HG03354 (cell line): ENCODE data around the gene NOP10.
"Not testable (repeated sequence)": the region's sequence is repeated elsewhere in the genome, so short reads cannot be mapped to it uniquely, and the experiment has no call there.

Experiments used
- ATAC-seq: cut with Tn5 transposase; IDR thresholded peaks from one replicate; pipeline ENCODE4 v1.9.1; 2021; ENCODE audit warnings: mild to moderate bottlenecking; ENCODE audit not compliant: unreplicated experiment, poor library complexity, severe bottlenecking

Gene NOP10

DNA sequence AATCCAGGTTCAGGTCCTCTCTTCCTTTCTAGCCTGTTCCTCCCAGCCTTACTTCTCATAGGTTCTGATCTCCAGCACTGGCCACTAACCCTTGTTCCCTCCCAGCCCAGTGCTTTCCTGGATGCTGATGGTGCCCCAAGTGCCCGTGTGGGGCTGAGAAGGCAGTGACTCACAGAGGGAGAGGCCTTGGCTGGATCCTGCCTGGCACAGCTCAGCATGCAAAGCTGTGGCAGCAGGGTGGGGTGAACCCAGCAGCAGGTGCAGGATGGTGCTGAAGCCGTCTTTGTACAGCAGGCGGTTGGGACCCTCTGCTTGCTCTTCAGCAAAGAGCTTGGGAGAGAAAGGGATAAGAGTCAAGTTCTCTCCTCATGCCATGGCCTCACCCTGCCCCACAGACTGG, 16.5 kb upstream of the NOP10 start:
- ATAC-seq = no peak

DNA sequence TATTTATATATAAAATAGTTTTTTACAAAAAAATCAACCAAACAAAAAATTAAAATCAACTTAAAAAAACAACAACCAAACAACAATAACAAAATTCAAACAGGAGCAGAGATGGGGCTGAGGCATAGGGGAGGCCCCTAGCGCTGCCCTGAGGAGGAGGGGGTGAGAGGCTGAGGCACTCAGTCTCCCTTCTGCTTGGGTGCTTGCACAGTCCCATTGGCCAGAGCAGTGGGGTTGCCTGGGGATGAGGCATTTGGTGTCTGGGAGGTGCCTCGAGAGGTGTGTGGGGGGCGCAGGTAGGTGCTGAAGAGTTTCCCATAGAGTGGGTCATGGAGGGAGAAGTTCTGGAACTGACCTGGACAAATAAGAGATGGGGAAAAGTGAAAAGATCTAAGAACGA, 16.0 kb upstream of the NOP10 start:
- no peak for ATAC-seq

DNA sequence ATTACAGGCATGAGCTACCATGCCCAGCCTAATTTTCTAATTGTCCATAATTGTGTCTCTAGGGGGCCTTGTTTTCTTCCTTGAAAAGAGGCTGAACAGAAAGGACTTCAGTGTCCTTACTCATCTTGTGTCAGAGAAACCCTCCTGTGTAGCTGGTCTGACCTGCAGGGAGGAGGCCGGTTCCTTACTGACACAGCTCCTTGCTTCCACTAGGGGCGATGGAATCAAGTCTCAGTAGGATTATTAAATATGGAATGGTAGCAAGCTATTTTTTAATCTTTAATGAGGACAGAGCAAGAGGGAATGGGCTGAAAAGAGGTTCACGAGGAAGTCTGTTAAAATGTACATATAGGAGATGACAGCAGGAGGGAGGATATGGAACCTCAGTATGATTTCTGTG, 15.4 kb upstream of the NOP10 start:
- no peak for ATAC-seq

DNA sequence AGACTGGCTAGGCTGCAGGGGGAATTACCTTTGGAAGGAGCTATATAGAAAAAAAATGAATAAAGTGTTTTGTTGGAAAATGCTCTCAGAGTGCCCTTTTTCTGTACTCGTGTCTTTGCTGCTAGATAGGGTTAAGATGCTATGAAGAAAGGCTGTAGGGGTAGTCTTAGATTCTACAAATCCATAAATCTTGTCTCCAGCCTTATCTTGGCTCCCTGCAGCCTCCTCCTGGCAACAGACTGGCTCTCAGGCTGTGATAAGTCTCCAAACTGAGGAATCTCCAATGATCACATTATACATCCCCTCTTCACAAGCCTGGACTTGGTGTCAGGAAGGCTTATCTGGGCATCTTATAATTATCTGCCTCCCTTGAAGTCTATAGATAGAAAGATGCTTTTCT, 14.7 kb upstream of the NOP10 start:
- ATAC-seq = no peak

DNA sequence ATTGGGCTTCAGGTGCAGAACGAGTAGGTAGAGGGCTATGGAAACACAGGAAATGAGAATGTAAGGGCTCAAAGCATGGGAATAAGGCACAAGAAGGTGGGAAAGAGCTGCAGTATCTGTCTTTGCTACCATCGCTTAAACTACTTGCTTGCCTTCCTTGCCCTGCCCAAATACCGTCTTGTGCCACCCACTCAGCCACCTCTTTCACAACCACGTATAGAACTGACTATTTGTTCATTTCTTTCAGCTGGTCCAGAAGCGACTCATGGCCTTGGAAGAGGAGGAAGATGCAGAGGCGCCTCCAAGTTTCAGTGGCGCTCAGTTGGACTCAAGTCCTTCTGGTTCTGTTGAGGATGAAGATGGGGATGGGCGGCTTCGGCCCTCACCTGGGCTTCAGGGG, 12.3 kb upstream of the NOP10 start:
- ATAC-seq = no peak

DNA sequence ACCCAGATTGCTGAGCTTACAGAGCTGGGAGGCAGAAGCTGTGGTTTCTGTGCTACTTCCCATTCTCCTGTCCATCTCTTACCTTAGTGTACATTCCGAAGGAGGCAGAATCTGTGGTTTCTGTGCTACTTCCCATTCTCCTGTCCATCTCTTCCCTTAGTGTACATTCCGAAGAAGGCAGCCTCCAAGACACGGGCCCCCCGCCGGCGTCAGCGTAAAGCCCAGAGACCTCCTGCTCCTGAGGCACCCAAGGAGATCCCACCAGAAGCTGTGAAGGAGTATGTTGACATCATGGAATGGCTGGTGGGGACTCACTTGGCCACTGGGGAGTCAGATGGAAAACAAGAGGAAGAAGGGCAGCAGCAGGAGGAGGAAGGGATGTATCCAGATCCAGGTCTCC, 11.3 kb upstream of the NOP10 start:
- ATAC-seq = no peak

DNA sequence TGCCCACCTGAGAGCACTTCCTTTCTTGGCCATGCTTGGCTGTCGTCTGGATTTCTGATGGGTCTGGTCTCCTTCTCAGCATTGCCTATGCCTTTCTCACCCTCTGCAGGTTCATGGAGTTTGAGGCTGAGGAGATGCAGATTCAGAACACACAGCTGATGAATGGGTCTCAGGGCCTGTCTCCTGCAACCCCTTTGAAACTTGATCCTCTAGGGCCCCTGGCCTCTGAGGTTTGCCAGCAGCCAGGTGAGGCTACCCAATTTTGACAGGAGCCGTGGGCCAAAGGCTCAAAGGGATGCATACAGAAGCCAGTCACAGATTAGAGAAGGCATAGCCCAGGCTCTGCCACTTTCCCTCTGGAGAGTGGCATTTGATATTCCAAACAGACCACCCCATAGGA, 10.7 kb upstream of the NOP10 start:
- no peak for ATAC-seq

DNA sequence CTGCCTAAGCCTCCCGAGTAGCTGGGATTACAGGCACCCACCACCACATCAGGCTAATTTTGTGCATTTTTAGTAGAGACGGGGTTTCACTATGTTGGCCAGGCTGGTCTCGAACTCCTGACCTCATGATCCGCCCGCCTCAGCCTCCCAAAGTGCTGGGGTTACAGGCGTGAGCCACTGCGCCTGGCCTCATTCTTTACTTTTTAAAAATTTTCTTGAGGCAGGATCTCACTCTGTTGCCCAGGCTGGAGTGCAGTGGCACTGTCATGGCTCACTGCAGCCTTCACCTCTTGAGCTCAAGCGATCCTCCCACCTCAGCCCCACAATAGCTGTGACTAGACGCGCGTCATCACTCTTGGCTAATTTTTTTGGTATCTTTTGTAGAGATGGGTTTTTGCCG, 10.1 kb upstream of the NOP10 start:
- not testable (repeated sequence) for ATAC-seq

DNA sequence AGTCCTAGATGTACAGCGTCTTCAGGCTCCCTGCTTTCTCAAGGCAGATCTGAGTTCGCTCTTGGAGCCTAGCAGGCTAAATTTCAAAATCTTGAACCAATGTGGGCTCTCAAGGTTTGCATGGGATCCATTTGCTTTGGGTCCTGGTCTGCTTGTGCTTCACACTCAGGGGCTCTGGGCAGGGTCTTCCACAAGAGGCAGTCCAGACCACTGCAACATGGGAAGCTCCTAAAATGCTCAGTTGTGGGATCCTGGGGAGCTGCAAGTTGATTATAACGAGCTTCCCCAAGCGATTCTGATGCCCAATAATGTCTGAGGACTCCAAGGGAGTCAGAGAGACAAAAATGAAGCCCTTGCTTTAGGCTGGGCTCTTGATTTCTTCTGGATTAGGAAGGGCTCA, 6.8 kb upstream of the NOP10 start:
- ATAC-seq = no peak

DNA sequence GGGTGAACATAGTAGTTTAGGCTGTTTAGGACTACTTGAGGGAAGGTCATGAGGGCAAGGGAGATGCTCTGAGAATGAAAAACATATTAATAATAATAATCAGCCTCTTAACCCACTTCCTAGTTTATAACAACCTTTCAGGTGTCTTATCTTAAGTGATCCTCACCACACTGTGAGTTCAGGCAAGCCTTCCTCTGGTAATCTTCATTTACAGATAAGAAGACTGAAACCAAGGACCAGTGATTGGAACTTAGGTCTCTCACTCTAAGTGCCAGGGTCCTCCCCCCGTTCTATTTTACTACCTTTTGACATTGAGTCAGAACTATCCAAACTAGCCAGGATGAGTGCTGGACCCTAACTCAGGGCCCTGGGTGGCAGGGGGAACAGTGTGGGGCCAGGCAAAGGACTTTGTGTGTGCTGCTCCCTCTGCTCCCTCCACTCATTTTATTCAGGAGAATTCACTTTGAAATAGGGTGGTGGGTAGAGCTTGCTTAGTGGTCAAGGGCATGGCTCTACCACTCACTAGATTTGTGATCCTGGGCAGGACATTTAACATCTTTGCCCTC, 5.9 kb upstream of the NOP10 start:
- ATAC-seq = no peak

DNA sequence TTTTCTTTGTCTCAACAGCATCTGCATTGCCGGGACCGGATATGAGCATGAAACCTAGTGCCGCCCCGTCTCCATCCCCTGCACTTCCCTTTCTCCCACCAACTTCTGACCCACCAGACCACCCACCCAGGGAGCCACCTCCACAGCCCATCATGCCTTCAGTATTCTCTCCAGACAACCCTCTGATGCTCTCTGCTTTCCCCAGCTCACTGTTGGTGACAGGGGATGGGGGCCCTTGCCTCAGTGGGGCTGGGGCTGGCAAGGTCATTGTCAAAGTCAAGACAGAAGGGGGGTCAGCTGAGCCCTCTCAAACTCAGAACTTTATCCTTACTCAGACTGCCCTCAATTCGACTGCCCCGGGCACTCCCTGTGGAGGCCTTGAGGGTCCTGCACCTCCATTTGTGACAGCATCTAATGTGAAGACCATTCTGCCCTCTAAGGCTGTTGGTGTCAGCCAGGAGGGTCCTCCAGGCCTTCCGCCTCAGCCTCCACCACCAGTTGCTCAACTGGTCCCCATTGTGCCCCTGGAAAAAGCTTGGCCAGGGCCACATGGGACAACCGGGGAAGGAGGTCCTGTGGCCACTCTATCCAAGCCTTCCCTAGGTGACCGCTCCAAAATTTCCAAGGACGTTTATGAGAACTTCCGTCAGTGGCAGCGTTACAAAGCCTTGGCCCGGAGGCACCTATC, 5.2 kb upstream of the NOP10 start:
- ATAC-seq = no peak

DNA sequence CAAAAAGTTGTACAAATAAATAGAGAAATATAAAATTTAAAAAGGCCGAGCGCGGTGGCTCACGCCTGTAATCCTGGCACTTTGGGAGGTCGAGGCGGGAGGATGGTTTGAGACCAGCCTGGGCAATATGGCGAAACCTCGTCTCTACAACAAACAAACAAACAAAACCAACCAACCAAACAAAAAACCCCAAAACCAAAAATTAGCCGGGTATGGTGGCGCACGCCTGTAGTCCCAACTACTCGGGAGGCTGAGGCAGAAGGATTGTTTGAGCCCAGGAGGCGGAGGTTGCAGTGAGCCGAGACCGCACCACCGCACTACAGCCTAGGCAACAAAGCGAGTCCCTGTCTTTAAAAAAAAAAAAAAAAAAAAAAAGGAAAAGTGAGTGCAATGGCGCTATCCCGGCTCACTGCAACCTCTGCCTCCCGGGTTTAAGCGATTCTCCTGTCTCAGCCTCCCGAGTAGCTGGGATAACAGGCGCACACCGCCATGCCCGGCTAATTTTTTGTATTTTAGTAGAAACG, 661 bp downstream of the NOP10 start:
- not testable (repeated sequence) for ATAC-seq

DNA sequence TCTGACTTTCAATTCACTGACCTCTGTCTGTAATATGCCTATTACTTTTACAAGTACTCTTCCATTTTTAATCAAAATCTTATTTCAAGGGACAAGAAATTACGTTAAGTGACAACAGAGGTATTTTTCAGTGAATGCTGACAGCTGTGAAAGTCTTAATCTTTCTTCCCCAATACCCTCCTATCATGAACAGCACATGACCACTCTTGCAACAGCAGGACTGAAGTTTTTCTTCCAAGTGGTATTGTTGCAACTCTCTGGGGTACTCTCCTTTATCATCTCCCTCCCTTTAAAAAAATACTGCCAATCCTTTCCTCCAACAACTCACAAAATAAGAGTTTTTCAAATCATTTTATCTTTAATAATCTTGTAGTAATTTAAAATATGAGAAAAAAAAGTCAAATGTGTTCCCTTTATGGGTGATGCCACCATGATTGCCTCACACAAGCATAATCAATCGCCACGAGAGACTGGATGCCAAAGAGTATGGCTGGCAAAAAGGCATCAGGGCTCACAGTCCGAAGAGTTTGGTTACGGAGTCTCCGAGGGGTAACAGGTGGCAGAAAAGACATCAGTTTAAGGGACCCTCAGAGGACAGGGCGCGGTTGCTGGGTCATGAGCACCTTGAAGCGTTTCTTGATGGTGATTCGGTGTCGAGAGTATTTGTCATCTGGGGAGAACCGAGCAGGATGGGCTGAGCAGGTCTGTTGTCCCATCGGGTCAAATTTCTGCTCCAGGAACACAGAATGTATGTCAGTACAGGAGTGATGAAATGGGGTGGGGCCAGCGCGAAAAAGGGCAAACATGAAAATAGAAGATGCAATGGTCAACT, 1.3 kb downstream of the NOP10 start:
- no peak for ATAC-seq

DNA sequence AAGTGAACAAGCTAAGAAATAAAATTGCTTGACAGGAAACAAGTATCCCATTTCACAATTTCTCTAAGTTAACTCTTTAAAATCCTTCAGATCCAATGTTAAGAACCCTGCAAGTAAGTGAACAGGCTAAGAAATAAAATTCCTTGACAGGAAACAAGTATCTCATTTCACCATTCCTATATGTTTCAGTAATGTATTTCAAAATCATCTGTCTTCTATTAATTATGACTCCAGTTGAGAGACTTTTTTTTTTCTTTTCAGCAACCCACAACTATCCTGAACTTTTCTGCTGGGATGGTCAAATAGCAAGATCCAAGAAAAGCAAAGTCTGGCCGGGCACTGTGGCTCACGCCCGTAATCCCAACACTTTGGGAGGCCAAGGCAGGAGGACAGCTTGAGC, 3.0 kb downstream of the NOP10 start:
- no peak for ATAC-seq

DNA sequence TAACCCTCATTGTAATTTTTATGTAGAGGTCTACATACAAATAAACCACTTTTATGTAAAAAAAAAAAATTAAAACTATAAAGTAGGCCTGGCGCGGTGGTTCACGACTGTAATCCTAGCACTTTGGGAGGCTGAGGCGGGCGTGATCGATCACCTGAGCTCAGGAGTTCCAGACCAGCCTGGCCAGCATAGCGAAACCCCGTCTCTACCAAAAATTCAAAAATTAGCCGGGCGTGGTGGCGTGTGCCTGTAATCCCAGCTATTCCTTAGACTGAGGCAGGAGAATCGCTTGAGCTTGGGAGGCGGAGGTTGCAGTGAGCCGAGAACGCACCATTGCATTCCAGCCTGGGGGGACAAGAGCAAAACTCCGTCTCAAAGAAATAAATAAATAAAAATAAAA, 4.6 kb downstream of the NOP10 start:
- ATAC-seq = no peak

DNA sequence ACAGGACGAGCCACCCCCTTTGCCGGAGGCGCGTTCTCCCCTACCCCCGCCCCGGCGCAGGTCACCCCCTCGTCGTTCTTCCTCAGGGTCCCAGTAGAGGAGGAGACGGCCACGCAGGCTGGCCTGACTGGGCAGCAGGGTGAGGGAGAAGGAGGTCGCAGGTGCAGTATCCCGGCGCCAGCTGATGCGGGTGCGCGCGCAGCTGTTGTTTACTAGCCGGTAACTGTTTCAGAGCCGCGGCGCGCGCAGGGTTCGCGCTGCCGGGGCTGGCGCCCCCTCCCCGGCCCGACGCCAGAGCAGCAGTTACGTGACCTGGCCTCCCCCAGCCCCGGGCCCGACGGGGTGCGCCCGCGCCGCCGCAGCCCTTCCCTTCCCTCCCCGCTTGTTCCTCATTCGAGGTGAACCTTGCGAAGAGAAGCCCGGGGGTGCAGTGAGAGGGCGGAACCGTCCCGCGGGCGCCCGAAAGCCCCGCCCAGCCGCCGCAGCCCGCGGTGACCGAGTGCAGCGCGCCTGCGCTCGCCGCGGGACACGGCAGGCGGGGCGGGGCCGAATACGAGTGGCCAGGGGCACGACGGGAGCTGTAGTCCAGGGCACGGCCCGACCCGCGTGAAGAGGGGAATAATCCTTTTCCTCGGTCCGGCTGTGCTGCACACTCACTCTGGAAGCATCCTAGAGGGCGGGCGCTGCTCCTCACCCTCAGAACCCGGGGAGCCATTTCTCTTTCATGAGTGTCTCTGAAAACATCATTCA, 5.2 kb downstream of the NOP10 start, which contains the start of gene SLC12A6:
SLC12A6 (minus strand) TSS at position 225 of the 750 bp plus-strand sequence. CDS start 1,101 bp downstream, outside the sequence.
- ATAC-seq = peak; percentile 84

DNA sequence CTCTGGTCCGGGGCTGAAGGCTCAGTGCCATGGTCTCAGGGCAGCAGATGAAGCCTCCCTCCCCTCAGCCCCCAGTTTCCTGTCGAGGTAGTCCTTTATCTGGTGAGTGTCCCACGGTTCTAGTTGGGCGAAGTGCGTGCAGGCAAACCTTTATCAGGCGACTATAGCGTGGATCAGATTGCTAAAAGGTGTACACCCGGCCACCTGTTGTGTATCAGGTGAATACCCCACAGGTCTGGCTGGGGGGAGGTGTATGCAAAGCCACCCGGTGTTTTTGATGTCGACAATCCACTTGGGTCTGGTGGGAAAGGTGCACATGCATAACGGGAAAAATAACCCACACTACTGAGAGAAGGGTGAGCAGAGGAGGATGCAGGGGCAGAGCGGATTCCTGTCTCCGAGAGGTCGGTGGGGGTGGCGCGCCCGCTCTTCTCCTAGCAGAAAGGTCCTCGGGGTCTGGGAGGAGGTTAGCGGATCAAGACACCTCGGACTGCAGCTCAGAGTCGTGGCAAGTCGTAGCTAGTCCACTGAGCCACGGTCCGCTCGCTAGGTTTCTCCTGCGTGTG, 5.9 kb downstream of the NOP10 start:
- peak; percentile 26 for ATAC-seq

DNA sequence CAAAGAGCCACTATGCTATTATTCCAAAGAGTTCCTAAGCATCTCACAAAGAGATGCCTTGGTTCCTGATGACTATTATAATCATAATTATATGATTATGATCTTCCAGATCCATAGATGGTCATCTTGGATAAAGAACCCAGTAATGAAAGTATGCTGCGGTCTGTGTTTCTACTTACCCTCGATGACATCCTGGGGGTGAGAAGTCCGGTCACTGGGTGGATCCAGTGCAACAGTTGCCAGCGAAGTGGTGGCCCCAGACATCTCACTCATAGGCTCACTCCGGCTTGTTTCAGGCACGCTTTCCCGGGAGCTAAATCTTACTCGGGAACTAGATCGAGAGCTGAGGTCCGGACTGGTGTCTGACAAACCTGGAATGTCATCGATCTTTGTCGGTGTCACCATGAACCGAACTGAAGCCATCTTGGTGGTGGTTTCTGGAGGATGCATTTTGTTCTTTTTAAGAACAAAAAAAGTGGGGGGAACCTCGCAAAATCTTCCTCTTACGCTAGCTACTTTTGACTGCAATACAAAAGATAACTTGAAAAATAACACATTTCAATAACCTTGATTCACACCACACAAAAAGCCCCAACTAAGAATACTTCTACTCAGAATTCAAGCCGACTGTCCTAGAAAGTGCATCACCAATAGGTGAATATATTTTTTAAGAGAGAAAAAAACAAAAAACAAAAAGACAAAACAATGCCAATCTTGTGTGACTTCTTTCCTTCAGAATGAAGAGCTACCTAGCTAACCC, 6.5 kb downstream of the NOP10 start:
- no peak for ATAC-seq
